GM12873 (cell line): ENCODE measurements around the gene ACVR1B.

Source experiments
- CTCF ChIP-seq: IDR thresholded peaks from 2 replicates; pipeline ENCODE4 v1.5.1; 2012; ENCODE audit warnings: low read depth, mild to moderate bottlenecking, moderate library complexity, low read length, control low read depth; ENCODE audit not compliant: insufficient read depth; ENCODE audit errors: missing control alignments

The ACVR1B gene

GRCh38 chr12:52003016-52003550 lies 51.6 kb downstream of the ACVR1B start:
- TF ChIP-seq CTCF, result no peak

- no peak for TF ChIP-seq CTCF
Measured at GRCh38 chr12:52003591-52003990, 52.1 kb downstream of the ACVR1B start.

GRCh38 chr12:52004042-52004648 lies 52.6 kb downstream of the ACVR1B start:
- TF ChIP-seq CTCF, result peak; percentile 48

- no peak for TF ChIP-seq CTCF
Measured at GRCh38 chr12:52005218-52005902, 53.9 kb downstream of the ACVR1B start.

GRCh38 chr12:52005903-52006703 lies 54.6 kb downstream of the ACVR1B start:
- TF ChIP-seq CTCF, result no peak

- TF ChIP-seq CTCF, result no peak
Measured at GRCh38 chr12:52006726-52007157, 55.2 kb downstream of the ACVR1B start, which contains the start of gene TAMALIN. Gene TAMALIN, plus strand, starts transcription at chr12:52006946. Its CDS starts 74 bp downstream, at chr12:52007020.
